Spleen (tissue), 7 donors: ENCODE data around the gene RCAN3.

ENCODE experiments used
- POLR2A ChIP-seq, 3 donors: fragments of 450-650 bp; IDR thresholded peaks; one replicate each; pipeline ENCODE4 v1.5.1; 2017; ENCODE audit warnings: antibody characterized with exemption in 3 of 3, mild to moderate bottlenecking in 1 of 3
- POLR2AphosphoS5 ChIP-seq, 3 donors: sonication (generic); formaldehyde crosslinking; IDR thresholded peaks; one replicate each; pipeline ENCODE4 v1.5.1; 2017; ENCODE audit warnings: antibody characterized with exemption in 3 of 3
- TF ChIP-seq, protein P1 (sequence below), 11 experiments: fragments of 200-600 bp in 7 of 11; fragments of 450-650 bp in 4 of 11; sonication (generic) in 4 of 11; IDR thresholded peaks in 8 of 11; conservative IDR thresholded peaks in 3 of 11; 1 replicate in 7 of 11; 2 replicates in 4 of 11; pipeline versions ENCODE4 v1.4.0 to v1.8.0; 2016 to 2021; ENCODE audit warnings: antibody characterized with exemption in 11 of 11, inconsistent platforms in 4 of 11, mild to moderate bottlenecking in 1 of 11
- donor health status: DM: no; HTN: no; CAD: no; lungs with moderate emphysema.
- donor health status: DM: no; HTN: no; CAD: no.
- donor health status: DM: no; HTN: no; CAD: no.

DNA sequence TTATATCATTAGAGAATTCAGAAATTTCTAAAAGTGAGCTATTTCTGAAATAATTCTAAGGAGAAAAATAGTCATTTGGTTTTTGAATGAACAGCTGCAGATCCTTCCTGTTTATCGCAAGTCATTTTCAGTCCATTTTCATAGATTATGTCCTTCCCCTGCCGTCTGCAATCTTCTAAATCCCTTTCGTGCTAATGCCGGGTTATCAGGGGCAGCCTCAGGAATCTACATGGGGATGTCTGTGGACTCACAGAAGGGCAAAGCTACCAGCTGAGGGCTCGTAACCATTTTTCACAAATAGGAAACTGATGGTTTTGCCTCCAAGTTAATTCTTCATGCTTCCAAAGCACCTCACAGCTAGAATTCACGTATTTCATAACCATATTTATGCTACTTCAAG lies 23.0 kb downstream of the RCAN3 start:
- TF ChIP-seq POLR2A (IDR thresholded peaks at IDR 0.05) (no peak), POLR2AphosphoS5 (IDR thresholded peaks at IDR 0.05) (no peak)
- TF ChIP-seq, protein P1, sequence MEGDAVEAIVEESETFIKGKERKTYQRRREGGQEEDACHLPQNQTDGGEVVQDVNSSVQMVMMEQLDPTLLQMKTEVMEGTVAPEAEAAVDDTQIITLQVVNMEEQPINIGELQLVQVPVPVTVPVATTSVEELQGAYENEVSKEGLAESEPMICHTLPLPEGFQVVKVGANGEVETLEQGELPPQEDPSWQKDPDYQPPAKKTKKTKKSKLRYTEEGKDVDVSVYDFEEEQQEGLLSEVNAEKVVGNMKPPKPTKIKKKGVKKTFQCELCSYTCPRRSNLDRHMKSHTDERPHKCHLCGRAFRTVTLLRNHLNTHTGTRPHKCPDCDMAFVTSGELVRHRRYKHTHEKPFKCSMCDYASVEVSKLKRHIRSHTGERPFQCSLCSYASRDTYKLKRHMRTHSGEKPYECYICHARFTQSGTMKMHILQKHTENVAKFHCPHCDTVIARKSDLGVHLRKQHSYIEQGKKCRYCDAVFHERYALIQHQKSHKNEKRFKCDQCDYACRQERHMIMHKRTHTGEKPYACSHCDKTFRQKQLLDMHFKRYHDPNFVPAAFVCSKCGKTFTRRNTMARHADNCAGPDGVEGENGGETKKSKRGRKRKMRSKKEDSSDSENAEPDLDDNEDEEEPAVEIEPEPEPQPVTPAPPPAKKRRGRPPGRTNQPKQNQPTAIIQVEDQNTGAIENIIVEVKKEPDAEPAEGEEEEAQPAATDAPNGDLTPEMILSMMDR (IDR thresholded peaks at IDR 0.05 in 8 of 11, conservative IDR thresholded peaks at IDR 0.05 in 3 of 11): no peak
